ENCODE results near the gene HTR1A. TPM values are rescaled to one million over a fixed set of nuclear protein-coding genes. Genes with fewer than 3 reads are reported as not detected.

HTR1A gene
- total RNA-seq, 2 experiments from 2014 or later = not detected

DNA sequence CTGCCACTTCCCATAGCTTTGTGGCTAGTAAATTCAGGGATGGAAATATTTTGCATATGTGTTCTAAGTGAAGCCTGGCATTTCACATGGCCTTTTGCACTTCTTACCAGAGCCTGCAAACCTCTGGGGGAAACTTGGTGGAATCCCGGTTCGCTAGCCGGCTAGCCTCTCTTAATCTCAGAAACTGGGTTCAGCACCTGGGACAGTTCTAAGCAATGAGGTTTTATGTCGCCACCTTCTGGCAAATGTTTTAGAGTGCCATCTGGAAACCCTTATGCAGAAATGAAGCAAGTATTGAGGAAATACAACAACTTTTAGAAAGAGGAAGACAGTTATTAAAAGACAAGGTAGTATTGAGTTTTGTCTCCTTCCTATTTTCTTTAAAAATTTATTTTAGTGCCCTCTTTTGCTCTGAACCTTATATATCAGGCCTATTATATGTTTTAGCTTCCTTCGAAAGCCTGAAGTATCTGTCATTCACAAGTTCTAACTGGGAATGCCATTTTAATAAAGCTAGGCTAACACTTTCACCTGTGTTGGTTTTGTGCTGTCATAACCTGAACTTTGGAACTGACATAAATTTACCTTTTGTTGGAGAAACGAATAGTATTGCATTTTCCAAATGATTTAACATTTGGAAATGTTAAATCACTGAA is 963 bp upstream of the HTR1A start:
- Mint-ChIP-seq H3K4me1 (ENCODE audit: low read depth) (no peaks in the 10 kb centered on the region), H3K9me3 (peaks cover 3% of the 10 kb centered on the region), H3K4me3 (no peak overlapping the region), H3K27ac (no peak overlapping the region), H3K27me3 (peaks cover 42% of the 10 kb centered on the region), H3K36me3 (ENCODE audit: low read depth) (no peaks in the 10 kb centered on the region)
- no peak overlapping the region for H3K4me3 ChIP-seq (ENCODE audit: low read length)
- no peak overlapping the region for H3K27ac ChIP-seq (ENCODE audit: low read depth in 1 of 2, low read length in 2 of 2)
- CTCF ChIA-PET = no interaction called here
- intact Hi-C loops (cut with DNase I, micrococcal nuclease) = loop anchor here in 1 of 2 experiments (10.0 kb wide), 1 partner anchor 1518 kb away; no protein-coding TSS in a partner anchor
- ATAC-seq (ENCODE audit: poor library complexity) (no peak), DNase-seq (peak in 3 of 14 experiments; percentile 5 to 12 (median 8))
- no peaks in the 10 kb centered on the region for H3K36me3 ChIP-seq (ENCODE audit: insufficient read depth, low read length)
- peaks cover 24 to 31% of the 10 kb centered on the region in 2 experiments for H3K27me3 ChIP-seq (ENCODE audit: control insufficient read depth in 1 of 2, insufficient read depth in 2 of 2, low read length in 2 of 2)
- TF ChIP-seq, protein P1, sequence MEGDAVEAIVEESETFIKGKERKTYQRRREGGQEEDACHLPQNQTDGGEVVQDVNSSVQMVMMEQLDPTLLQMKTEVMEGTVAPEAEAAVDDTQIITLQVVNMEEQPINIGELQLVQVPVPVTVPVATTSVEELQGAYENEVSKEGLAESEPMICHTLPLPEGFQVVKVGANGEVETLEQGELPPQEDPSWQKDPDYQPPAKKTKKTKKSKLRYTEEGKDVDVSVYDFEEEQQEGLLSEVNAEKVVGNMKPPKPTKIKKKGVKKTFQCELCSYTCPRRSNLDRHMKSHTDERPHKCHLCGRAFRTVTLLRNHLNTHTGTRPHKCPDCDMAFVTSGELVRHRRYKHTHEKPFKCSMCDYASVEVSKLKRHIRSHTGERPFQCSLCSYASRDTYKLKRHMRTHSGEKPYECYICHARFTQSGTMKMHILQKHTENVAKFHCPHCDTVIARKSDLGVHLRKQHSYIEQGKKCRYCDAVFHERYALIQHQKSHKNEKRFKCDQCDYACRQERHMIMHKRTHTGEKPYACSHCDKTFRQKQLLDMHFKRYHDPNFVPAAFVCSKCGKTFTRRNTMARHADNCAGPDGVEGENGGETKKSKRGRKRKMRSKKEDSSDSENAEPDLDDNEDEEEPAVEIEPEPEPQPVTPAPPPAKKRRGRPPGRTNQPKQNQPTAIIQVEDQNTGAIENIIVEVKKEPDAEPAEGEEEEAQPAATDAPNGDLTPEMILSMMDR (IDR thresholded peaks at IDR 0.05) = no peak
- POLR2A ChIA-PET = no interaction called here
- H3K4me1 ChIP-seq (ENCODE audit: insufficient read depth, low read length) = no peaks in the 10 kb centered on the region
- peaks cover 0 to 31% of the 10 kb centered on the region in 2 experiments for H3K9me3 ChIP-seq (ENCODE audit: control insufficient read depth in 1 of 2, insufficient read depth in 1 of 2, low read length in 2 of 2)

DNA sequence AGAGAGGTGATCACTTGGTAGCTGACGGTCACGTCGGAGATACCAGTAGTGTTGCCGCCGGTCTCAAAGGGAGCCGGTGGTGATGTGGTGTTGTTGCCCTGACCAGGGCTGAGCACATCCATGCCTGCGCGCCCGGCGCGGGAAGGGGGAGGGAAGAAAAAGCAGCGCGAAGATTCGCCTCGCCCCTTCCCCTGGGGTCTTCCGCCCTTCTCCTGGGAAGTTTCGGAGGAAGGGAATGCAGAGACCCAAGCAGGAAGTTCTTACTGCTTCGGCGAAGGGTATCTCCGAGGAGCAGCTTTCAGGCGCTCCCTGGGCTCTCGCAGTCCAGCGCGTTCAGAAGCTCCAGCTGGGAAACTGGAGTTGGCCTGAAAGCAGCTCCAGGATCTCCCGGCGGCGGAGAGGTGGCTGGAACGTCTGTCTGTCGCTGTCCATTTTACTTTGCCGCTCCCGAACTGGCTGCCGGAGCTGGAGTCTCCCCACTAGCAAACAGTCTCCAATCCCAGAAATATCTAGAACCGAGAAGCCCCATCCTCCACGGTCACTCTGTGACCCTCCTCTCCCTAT is 565 bp downstream of the HTR1A start:
- intact Hi-C loops (cut with DNase I, micrococcal nuclease) = loop anchor here in 1 of 2 experiments (10.0 kb wide), 1 partner anchor 1517 kb away; no protein-coding TSS in a partner anchor

DNA sequence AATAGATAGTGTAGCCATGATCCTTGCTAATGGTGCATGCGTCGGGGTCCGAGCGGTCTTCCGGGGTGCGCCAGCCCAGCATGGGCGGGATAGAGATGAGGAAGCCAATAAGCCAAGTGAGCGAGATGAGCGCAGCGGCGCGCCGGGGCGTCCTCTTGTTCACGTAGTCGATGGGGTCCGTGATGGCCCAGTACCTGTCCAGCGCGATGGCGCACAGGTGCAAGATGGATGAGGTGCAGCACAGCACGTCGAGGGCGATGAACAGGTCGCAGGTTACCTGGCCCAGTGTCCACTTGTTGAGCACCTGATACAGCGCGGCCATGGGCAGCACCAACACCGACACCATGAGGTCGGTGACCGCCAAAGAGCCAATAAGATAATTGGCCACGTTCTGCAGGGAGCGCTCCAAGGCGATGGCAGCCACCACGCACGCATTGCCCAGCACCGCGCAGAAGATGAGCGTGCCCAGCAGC is 1.1 kb downstream of the HTR1A start:
- no peaks in the 10 kb centered on the region for H3K36me3 ChIP-seq (ENCODE audit: insufficient read depth, low read length)
- no peak overlapping the region for H3K4me3 Mint-ChIP-seq
- H3K27me3 ChIP-seq (ENCODE audit: control insufficient read depth in 1 of 2, insufficient read depth in 2 of 2, low read length in 2 of 2) = peaks cover 24 to 31% of the 10 kb centered on the region in 2 experiments
- CTCF ChIA-PET = no interaction called here
- TF ChIP-seq, protein P1 (IDR thresholded peaks at IDR 0.05) = no peak
- H3K27ac Mint-ChIP-seq = no peak overlapping the region
- DNase-seq (no peak), ATAC-seq (ENCODE audit: poor library complexity) (no peak)
- intact Hi-C loops (cut with DNase I, micrococcal nuclease) = loop anchor here in 1 of 2 experiments (10.0 kb wide), 1 partner anchor 1516 kb away; no protein-coding TSS in a partner anchor
- peaks cover 3% of the 10 kb centered on the region for H3K9me3 Mint-ChIP-seq
- POLR2A ChIA-PET = no interaction called here
- no peaks in the 10 kb centered on the region for H3K4me1 Mint-ChIP-seq (ENCODE audit: low read depth)
- peaks cover 45% of the 10 kb centered on the region for H3K27me3 Mint-ChIP-seq
- no peak overlapping the region for H3K27ac ChIP-seq (ENCODE audit: low read depth in 1 of 2, low read length in 2 of 2)
- no peaks in the 10 kb centered on the region for H3K36me3 Mint-ChIP-seq (ENCODE audit: low read depth)
- H3K4me3 ChIP-seq (ENCODE audit: low read length) = no peak overlapping the region
- H3K4me1 ChIP-seq (ENCODE audit: insufficient read depth, low read length) = no peaks in the 10 kb centered on the region
- peaks cover 0 to 31% of the 10 kb centered on the region in 2 experiments for H3K9me3 ChIP-seq (ENCODE audit: control insufficient read depth in 1 of 2, insufficient read depth in 1 of 2, low read length in 2 of 2)

More for the DNA sequence above, 565 bp downstream of the HTR1A start:
- Histone ChIP-seq H3K9me3 (ENCODE audit: control insufficient read depth in 1 of 2, insufficient read depth in 1 of 2, low read length in 2 of 2) (peaks cover 0 to 31% of the 10 kb centered on the region in 2 experiments), H3K36me3 (ENCODE audit: insufficient read depth, low read length) (no peaks in the 10 kb centered on the region), H3K4me3 (ENCODE audit: low read length) (no peak overlapping the region), H3K27ac (ENCODE audit: low read depth in 1 of 2, low read length in 2 of 2) (no peak overlapping the region), H3K4me1 (ENCODE audit: insufficient read depth, low read length) (no peaks in the 10 kb centered on the region), H3K27me3 (ENCODE audit: control insufficient read depth in 1 of 2, insufficient read depth in 2 of 2, low read length in 2 of 2) (peaks cover 24 to 31% of the 10 kb centered on the region in 2 experiments)
- CTCF ChIA-PET = no interaction called here
- Mint-ChIP-seq H3K27ac (no peak overlapping the region), H3K27me3 (peaks cover 45% of the 10 kb centered on the region), H3K36me3 (ENCODE audit: low read depth) (no peaks in the 10 kb centered on the region), H3K4me1 (ENCODE audit: low read depth) (no peaks in the 10 kb centered on the region), H3K9me3 (peaks cover 3% of the 10 kb centered on the region), H3K4me3 (no peak overlapping the region)
- POLR2A ChIA-PET = no interaction called here
- DNase-seq = no peak
- ATAC-seq (ENCODE audit: poor library complexity) = no peak
- TF ChIP-seq, protein P1 (IDR thresholded peaks at IDR 0.05) = no peak
